ENCODE data around the gene PCBP3. TPM values are rescaled to one million over a fixed set of nuclear protein-coding genes. Genes with fewer than 3 reads are reported as not detected.
A peak's percentile ranks its signal among the peaks of the same experiment; 100 is the strongest.

Gene PCBP3
- total and polyA plus RNA-seq, 2 of the 13 experiments (the other 11 are each of a cell fraction or from before 2014, with no cell fraction given): not detected

GRCh38 chr21:45974073-45975019 is 330.8 kb downstream of the PCBP3 start:
- Histone ChIP-seq H3K4me1 (ENCODE audit: insufficient read depth, low read length) (peaks cover 31% of the 10 kb centered on the region), H3K4me3 (replicated peaks in 1 of 3; ENCODE audit: insufficient read depth in 1 of 3, low read depth in 2 of 3, low read length in 3 of 3) (peak overlapping the region; percentile 52 to 75 (median 55); a peak in 5 of 6 replicates), H3K4me2 (ENCODE audit: low read depth, low read length) (peak overlapping the region; percentile 76), H4K20me1 (ENCODE audit: insufficient read depth, low read length) (no peaks in the 10 kb centered on the region), H3K27me3 (ENCODE audit: control insufficient read depth in 1 of 2, insufficient read depth in 2 of 2, low read length in 2 of 2) (peaks cover 19 to 52% of the 10 kb centered on the region in 2 experiments), H3K9ac (ENCODE audit: insufficient read depth, low read depth, low read length) (peak overlapping the region; percentile 33; the same call in 1 of the 2 replicates), H3K27ac (ENCODE audit: extremely low read length, insufficient read depth, low read length) (no peak overlapping the region), H3K9me3 (ENCODE audit: low read length) (no peaks in the 10 kb centered on the region), H3K79me2 (ENCODE audit: insufficient read depth, low read length) (no peaks in the 10 kb centered on the region), H3K36me3 (replicated peaks in 1 of 2; ENCODE audit: control insufficient read depth in 1 of 2, insufficient read depth in 2 of 2, low read length in 2 of 2) (no peaks in the 10 kb centered on the region), H2AFZ (ENCODE audit: low read length) (no peak overlapping the region)
- CTCF ChIA-PET (ENCODE audit: low intra/inter-chr PET ratio, low total read pairs): no interaction called here
- ATAC-seq: peak; percentile 24
- no peak for FAIRE-seq
- in situ Hi-C loops (cut with HindIII; ENCODE audit: extremely low pct_ligation_motif_present, low pct_unique_long_range_greater_than_20kb): loop anchor here (5.0 to 10.0 kb wide), 3 partner anchors 148 to 310 kb away; partner anchors contain the start of genes LSS, MCM3AP and YBEY
- BruUV-seq (replicated peaks): no TSS peak
- no peak for DNase-seq (ENCODE audit: low spot score)
- intact Hi-C loops (cut with micrococcal nuclease; ENCODE audit: unreplicated experiment): loop anchor here (5.0 to 10.0 kb wide), 2 partner anchors 173 to 220 kb away; no protein-coding TSS in a partner anchor
- 2% methylated on average over 30 of the region's 59 CpGs for WGBS (ENCODE audit: low lambda C conversion rate)
- POLR2A ChIA-PET: interaction anchor here (0.6 to 1.6 kb wide), 7 partner anchors 19 to 652 kb away, joined by 3 to 7 read pairs (median 3); partner anchors contain the start of gene LSS
- TF ChIP-seq ZNF550 (CRISPR knock-in tag; IDR thresholded peaks at IDR 0.05; ENCODE audit: borderline replicate concordance) (0 out of 2 replicates have a peak, but pooled peaks have one; percentile 37), MIXL1 (CRISPR knock-in tag; IDR thresholded peaks at IDR 0.05) (no peak), GABPB1 (CRISPR knock-in tag; IDR thresholded peaks at IDR 0.05) (0 out of 2 replicates have a peak, but pooled peaks have one; percentile 8), THAP9 (CRISPR knock-in tag; IDR thresholded peaks at IDR 0.05; ENCODE audit: borderline replicate concordance) (0 out of 2 replicates have a peak, but pooled peaks have one; percentile 19), ZSCAN25 (CRISPR knock-in tag; IDR thresholded peaks at IDR 0.05) (peak; percentile 11; the same call in 1 of the 2 replicates), HNRNPL (IDR thresholded peaks at IDR 0.05; ENCODE audit: low read depth, low read length) (0 out of 2 replicates have a peak, but pooled peaks have one; percentile 27), GZF1 (CRISPR knock-in tag; IDR thresholded peaks at IDR 0.05) (no peak), MYC (CRISPR knock-in tag; IDR thresholded peaks at IDR 0.05; ENCODE audit: borderline replicate concordance) (peak; percentile 17; the same call in 1 of the 2 replicates), ZNF687 (CRISPR knock-in tag; IDR thresholded peaks at IDR 0.05) (peak; percentile 58)
- TF ChIP-seq, protein P1, sequence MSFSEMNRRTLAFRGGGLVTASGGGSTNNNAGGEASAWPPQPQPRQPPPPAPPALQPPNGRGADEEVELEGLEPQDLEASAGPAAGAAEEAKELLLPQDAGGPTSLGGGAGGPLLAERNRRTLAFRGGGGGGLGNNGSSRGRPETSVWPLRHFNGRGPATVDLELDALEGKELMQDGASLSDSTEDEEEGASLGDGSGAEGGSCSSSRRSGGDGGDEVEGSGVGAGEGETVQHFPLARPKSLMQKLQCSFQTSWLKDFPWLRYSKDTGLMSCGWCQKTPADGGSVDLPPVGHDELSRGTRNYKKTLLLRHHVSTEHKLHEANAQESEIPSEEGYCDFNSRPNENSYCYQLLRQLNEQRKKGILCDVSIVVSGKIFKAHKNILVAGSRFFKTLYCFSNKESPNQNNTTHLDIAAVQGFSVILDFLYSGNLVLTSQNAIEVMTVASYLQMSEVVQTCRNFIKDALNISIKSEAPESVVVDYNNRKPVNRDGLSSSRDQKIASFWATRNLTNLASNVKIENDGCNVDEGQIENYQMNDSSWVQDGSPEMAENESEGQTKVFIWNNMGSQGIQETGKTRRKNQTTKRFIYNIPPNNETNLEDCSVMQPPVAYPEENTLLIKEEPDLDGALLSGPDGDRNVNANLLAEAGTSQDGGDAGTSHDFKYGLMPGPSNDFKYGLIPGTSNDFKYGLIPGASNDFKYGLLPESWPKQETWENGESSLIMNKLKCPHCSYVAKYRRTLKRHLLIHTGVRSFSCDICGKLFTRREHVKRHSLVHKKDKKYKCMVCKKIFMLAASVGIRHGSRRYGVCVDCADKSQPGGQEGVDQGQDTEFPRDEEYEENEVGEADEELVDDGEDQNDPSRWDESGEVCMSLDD (CRISPR knock-in tag; IDR thresholded peaks at IDR 0.05; ENCODE audit: borderline replicate concordance): 0 out of 2 replicates have a peak, but pooled peaks have one; percentile 21

Data from HepG2 (cell line).